MCF 10A (cell line): Measurements from ENCODE around the gene SCGB1C2. TPM values are rescaled to one million over a fixed set of nuclear protein-coding genes. Genes with fewer than 3 reads are reported as not detected.

ENCODE experiments used
- BruUV-seq: library from RNA; stranded (reverse); fragments of 400-500 nt; replicated peaks from 2 replicates; lab custom pipeline; 2021; lab: Mats Ljungman, UMichigan
- CTCF ChIA-PET: fragments of 300-600 bp; sonication (Branson Sonifier 250); formaldehyde crosslinking; extraction: SDS; loops from one replicate; lab custom pipeline; 2021; ENCODE audit warnings: antibody characterized with exemption, inconsistent platforms; lab: Yijun Ruan, JAX
- POLR2A ChIA-PET: fragments of 300-600, 350-650 bp; sonication (Branson Sonifier 250); formaldehyde crosslinking; extraction: SDS; loops from one replicate; lab custom pipeline; 2020; ENCODE audit warnings: antibody characterized with exemption, inconsistent platforms; lab: Yijun Ruan, JAX
- DNase-seq: peaks from one replicate; pipeline ENCODE4 v3.0.0-alpha.2; 2018; ENCODE audit not compliant: unreplicated experiment
- H3K27ac Mint-ChIP-seq: one replicate; pipeline ENCODE4 v1.8.0; 2022; ENCODE audit warnings: mild to moderate bottlenecking, low read depth, mixed read lengths; ENCODE audit not compliant: unreplicated experiment
- H3K27me3 Mint-ChIP-seq: one replicate; pipeline ENCODE4 v1.8.0; 2022; ENCODE audit warnings: mixed read lengths; ENCODE audit not compliant: insufficient read depth, unreplicated experiment
- H3K36me3 Mint-ChIP-seq: one replicate; pipeline ENCODE4 v1.8.0; 2022; ENCODE audit warnings: mild to moderate bottlenecking, moderate library complexity, mixed read lengths; ENCODE audit not compliant: insufficient read depth, unreplicated experiment
- H3K4me1 Mint-ChIP-seq: one replicate; pipeline ENCODE4 v1.8.0; 2022; ENCODE audit warnings: mixed read lengths; ENCODE audit not compliant: insufficient read depth, unreplicated experiment
- H3K4me3 Mint-ChIP-seq: one replicate; pipeline ENCODE4 v1.8.0; 2022; ENCODE audit warnings: mild to moderate bottlenecking, moderate library complexity, mixed read lengths; ENCODE audit not compliant: unreplicated experiment
- H3K9me3 Mint-ChIP-seq: one replicate; pipeline ENCODE4 v1.8.0; 2022; ENCODE audit warnings: mixed read lengths; ENCODE audit not compliant: unreplicated experiment
- intact Hi-C: fragments of 100-400 bp; cut with micrococcal nuclease; formaldehyde crosslinking; loops from 2 replicates; pipeline ENCODE4 v1.14.1; 2022
- total RNA-seq: library from RNA; stranded (reverse); gene quantifications from 2 replicates; pipeline ENCODE4 v1.2.3, GENCODE V29; 2022
- TF ChIP-seq, protein P1 (sequence below): fragments of 200-600 bp; IDR thresholded peaks from one replicate; pipeline ENCODE4 v1.8.0; 2022; ENCODE audit warnings: antibody characterized with exemption, mild to moderate bottlenecking; ENCODE audit not compliant: unreplicated experiment

The SCGB1C2 gene
- total RNA-seq, 1 experiment from 2014 or later = not detected

DNA sequence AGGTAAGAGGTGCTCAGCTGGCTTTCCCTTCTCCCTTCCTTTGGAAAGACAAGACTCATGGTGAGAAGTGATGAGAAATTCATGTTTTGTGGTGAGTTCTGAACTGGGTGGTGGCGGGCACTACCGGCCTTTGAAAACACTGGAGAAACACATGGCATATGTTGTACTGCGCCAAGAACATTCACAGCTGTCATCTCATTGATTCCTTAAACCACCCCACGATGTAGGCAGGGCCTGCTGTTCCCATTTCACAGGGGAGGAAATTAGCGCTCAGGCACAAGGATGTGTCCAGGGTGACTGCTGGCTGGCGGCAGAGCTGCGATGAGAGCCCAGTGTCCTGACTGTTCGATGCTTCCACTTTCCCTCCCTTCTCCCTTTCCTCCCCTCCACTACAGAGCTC is 45.7 kb downstream of the SCGB1C2 start:
- TF ChIP-seq, protein P1, sequence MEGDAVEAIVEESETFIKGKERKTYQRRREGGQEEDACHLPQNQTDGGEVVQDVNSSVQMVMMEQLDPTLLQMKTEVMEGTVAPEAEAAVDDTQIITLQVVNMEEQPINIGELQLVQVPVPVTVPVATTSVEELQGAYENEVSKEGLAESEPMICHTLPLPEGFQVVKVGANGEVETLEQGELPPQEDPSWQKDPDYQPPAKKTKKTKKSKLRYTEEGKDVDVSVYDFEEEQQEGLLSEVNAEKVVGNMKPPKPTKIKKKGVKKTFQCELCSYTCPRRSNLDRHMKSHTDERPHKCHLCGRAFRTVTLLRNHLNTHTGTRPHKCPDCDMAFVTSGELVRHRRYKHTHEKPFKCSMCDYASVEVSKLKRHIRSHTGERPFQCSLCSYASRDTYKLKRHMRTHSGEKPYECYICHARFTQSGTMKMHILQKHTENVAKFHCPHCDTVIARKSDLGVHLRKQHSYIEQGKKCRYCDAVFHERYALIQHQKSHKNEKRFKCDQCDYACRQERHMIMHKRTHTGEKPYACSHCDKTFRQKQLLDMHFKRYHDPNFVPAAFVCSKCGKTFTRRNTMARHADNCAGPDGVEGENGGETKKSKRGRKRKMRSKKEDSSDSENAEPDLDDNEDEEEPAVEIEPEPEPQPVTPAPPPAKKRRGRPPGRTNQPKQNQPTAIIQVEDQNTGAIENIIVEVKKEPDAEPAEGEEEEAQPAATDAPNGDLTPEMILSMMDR = no peak
- Mint-ChIP-seq H3K27ac (no peak overlapping the region), H3K36me3 (no peaks in the 10 kb centered on the region), H3K9me3 (no peaks in the 10 kb centered on the region), H3K4me1 (peaks cover 8% of the 10 kb centered on the region), H3K4me3 (no peak overlapping the region), H3K27me3 (peaks cover 11% of the 10 kb centered on the region)
- no TSS peak for BruUV-seq
- ChIA-PET CTCF (no interaction called here), POLR2A (interaction anchor here (1.0 kb wide), 1 partner anchor 10 kb away, joined by 3 read pairs; no protein-coding TSS in a partner anchor)
- no peak for DNase-seq
- intact Hi-C loops = no loop called here

DNA sequence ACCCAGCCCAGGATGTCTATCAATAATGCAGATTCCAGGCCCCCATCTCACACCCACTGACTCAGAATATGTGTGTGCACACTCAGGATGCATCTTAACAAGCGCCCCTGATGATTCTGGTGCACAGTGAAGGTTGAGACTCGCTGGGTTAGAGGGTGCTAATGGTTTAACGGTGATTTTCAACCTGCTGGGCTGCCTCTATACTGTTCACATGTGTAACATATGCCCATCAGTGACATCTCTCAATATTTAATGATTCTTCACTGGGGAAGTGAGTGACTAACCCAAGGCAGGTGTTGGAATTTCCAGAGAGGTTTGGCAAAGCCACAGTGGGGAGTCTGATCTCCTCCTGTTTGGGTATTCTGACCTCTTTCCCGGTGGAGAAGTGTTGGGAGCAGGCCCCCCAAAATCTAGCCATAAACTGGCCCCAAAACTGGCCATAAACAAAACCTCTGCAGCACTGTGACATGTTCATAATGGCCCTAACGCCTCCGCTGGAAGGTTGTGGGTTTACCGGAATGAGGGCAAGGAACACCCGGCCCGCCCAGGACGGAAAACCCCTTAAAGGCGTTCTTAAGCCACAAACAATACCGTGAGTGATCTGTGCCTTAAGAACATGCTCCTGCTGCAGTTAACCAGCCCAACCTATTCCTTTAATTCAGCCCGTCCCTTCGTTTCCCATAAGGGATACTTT is 48.2 kb downstream of the SCGB1C2 start:
- H3K27me3 Mint-ChIP-seq = peaks cover 11% of the 10 kb centered on the region
- no peak overlapping the region for H3K27ac Mint-ChIP-seq
- TF ChIP-seq, protein P1 = no peak
- ChIA-PET CTCF (no interaction called here), POLR2A (no interaction called here)
- H3K4me3 Mint-ChIP-seq = no peak overlapping the region
- BruUV-seq = no TSS peak
- intact Hi-C loops = no loop called here
- peak; percentile 7 for DNase-seq
- H3K9me3 Mint-ChIP-seq = no peaks in the 10 kb centered on the region
- H3K4me1 Mint-ChIP-seq = peaks cover 8% of the 10 kb centered on the region
- no peaks in the 10 kb centered on the region for H3K36me3 Mint-ChIP-seq

DNA sequence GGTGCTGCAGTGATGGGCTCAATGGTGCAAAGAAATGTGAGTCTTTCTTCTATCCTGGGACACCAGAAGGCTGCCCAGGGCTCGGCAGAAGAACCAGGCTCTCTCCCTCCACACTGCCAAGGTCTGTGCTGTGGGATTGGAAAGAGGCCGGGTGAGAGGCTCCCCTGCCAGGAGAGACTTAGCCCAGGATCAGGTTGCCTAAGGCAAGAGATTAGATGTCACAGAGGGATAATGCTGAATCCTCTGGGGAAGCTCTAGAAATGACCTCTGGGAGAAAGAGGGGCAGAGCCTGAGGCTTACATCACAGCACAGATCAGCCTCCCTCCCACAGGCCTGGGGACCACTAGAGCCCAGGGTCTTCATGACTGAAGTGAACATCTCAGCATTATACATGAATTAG is 49.8 kb downstream of the SCGB1C2 start:
- no peaks in the 10 kb centered on the region for H3K9me3 Mint-ChIP-seq
- POLR2A ChIA-PET = interaction anchor here (0.5 kb wide), 1 partner anchor 684 kb away, joined by 3 read pairs; no protein-coding TSS in a partner anchor
- no peak overlapping the region for H3K4me3 Mint-ChIP-seq
- intact Hi-C loops = no loop called here
- BruUV-seq = no TSS peak
- TF ChIP-seq, protein P1 = no peak
- CTCF ChIA-PET = no interaction called here
- peaks cover 8% of the 10 kb centered on the region for H3K4me1 Mint-ChIP-seq
- H3K27me3 Mint-ChIP-seq = peaks cover 5% of the 10 kb centered on the region
- DNase-seq = no peak
- no peaks in the 10 kb centered on the region for H3K36me3 Mint-ChIP-seq
- H3K27ac Mint-ChIP-seq = no peak overlapping the region

Other genes with a start within 250 kb of the SCGB1C2 start
- not detected in 2 replicates for gene DOC2B, start 44.1 kb downstream of the SCGB1C2 start, total RNA-seq
- gene RPH3AL, start 215.2 kb downstream of the SCGB1C2 start, total RNA-seq = 0.89 and 1.6 TPM in 2 replicates